K562 (cell line): ENCODE data around the gene CARD9. TPM values are rescaled to one million over a fixed set of nuclear protein-coding genes. Genes with fewer than 3 reads are reported as not detected.

Experiments used
- DACH1 ChIP-seq: fragments of 450-650 bp; IDR thresholded peaks from 2 replicates; pipeline ENCODE4 v1.6.1; 2018; ENCODE audit not compliant: partially characterized antibody
- EGR1 ChIP-seq: fragments of 450-650 bp; conservative IDR thresholded peaks from 2 replicates; pipeline ENCODE4 v1.6.1; 2017; ENCODE audit warnings: mild to moderate bottlenecking
- ETV1 ChIP-seq: fragments of 450-650 bp; conservative IDR thresholded peaks from 2 replicates; pipeline ENCODE4 v1.6.1; 2016; ENCODE audit warnings: missing genetic modification characterization, control low read depth, low read depth, missing compliant biosample characterization
- FOXJ2 ChIP-seq: fragments of 200-800 bp; sonication (Bioruptor generic); IDR thresholded peaks from 2 replicates; pipeline ENCODE4 v1.6.1; 2016; ENCODE audit warnings: missing genetic modification characterization, missing compliant biosample characterization
- MYC ChIP-seq, 2 experiments: fragments of 250-450 bp in 1 of 2; sonication (Bioruptor Pico) in 1 of 2; IDR thresholded peaks; 2 replicates each; pipeline versions ENCODE4 v1.5.1 to v1.6.1; 2012 to 2021; ENCODE audit warnings: low read depth in 2 of 2, borderline replicate concordance in 1 of 2, improper control_type of control experiment in 1 of 2, low read length in 1 of 2, mild to moderate bottlenecking in 1 of 2, moderate library complexity in 1 of 2
- NBN ChIP-seq: fragments of 450-650 bp; IDR thresholded peaks from 2 replicates; pipeline ENCODE4 v1.6.1; 2016; ENCODE audit warnings: low read depth, mild to moderate bottlenecking
- NFATC3 ChIP-seq: fragments of 450-650 bp; IDR thresholded peaks from 2 replicates; pipeline ENCODE4 v1.6.1; 2017; ENCODE audit warnings: mild to moderate bottlenecking
- POLR2AphosphoS2 ChIP-seq: IDR thresholded peaks from 2 replicates; pipeline ENCODE4 v1.6.1; 2012; ENCODE audit warnings: low read length, improper control_type of control experiment
- PTTG1 ChIP-seq: fragments of 450-650 bp; IDR thresholded peaks from 2 replicates; pipeline ENCODE4 v1.6.1; 2016; ENCODE audit warnings: low read depth, mild to moderate bottlenecking, missing genetic modification characterization, missing compliant biosample characterization
- RAD21 ChIP-seq, 2 experiments: fragments of 250-450 bp in 1 of 2; fragments of 450-650 bp in 1 of 2; sonication (Bioruptor Pico) in 1 of 2; formaldehyde crosslinking in 1 of 2; IDR thresholded peaks in 1 of 2; conservative IDR thresholded peaks in 1 of 2; 2 replicates each; pipeline versions ENCODE4 v1.4.0 to v1.8.0; 2020 to 2022; ENCODE audit warnings: mild to moderate bottlenecking in 2 of 2, moderate library complexity in 1 of 2
- TGIF2 ChIP-seq: sonication (generic); formaldehyde crosslinking; IDR thresholded peaks from 2 replicates; pipeline ENCODE4 v1.8.1; 2022; ENCODE audit warnings: mild to moderate bottlenecking, missing genetic modification reagents, moderate library complexity
- YBX1 ChIP-seq: fragments of 450-650 bp; IDR thresholded peaks from 2 replicates; pipeline ENCODE4 v1.7.1; 2016; ENCODE audit warnings: mild to moderate bottlenecking
- polyA plus RNA-seq, 8 experiments: library from polyadenylated mRNA; depleted of rRNA in 4 of 8; stranded (reverse) in 5 of 8; unstranded in 3 of 8; fragments of >200 nt; fragmentation: Nextera tagmentation in 2 of 8; fragmentation: Illumina TruSeq in 1 of 8; extraction: Ambion mirVana in 2 of 8; extraction: Trizol in 1 of 8; gene quantifications; 2 replicates each; pipeline versions ENCODE4 v1.2.1 to v1.2.3, GENCODE V29; 2011 to 2014; ENCODE audit warnings: inconsistent platforms in 1 of 8, missing spikeins in 1 of 8
- total RNA-seq, 7 experiments: library from RNA; depleted of rRNA in 6 of 7; stranded (reverse); fragments of >200 nt in 6 of 7; fragmentation: Illumina TruSeq in 2 of 7; extraction: Trizol in 2 of 7; gene quantifications; 2 replicates each; pipeline versions ENCODE4 v1.2.1 to v1.2.3, GENCODE V29; 2011 to 2021; ENCODE audit warnings: low replicate concordance in 1 of 7
- TF ChIP-seq, protein P1 (sequence below): fragments of 250-450 bp; sonication (Bioruptor Pico); IDR thresholded peaks from 2 replicates; pipeline ENCODE4 v1.5.0; 2021
- TF ChIP-seq, protein P2 (sequence below): sonication (generic); formaldehyde crosslinking; IDR thresholded peaks from 2 replicates; pipeline ENCODE4 v1.8.0; 2022; ENCODE audit warnings: missing genetic modification reagents, mild to moderate bottlenecking, moderate library complexity, borderline replicate concordance
- TF ChIP-seq, protein P3 (sequence below), 2 experiments: fragments of 450-650 bp in 1 of 2; sonication (generic) in 1 of 2; formaldehyde crosslinking in 1 of 2; IDR thresholded peaks in 1 of 2; conservative IDR thresholded peaks in 1 of 2; 2 replicates each; pipeline versions ENCODE4 v1.6.1 to v1.8.1; 2016 to 2023; ENCODE audit warnings: mild to moderate bottlenecking in 2 of 2, moderate library complexity in 2 of 2, inconsistent platforms in 1 of 2, missing genetic modification reagents in 1 of 2
- TF ChIP-seq, protein P4 (sequence below): fragments of 450-650 bp; IDR thresholded peaks from 2 replicates; pipeline ENCODE4 v1.6.1; 2014; ENCODE audit warnings: low read depth, mild to moderate bottlenecking, moderate library complexity, borderline replicate concordance
- TF ChIP-seq, protein P5 (sequence below): fragments of 200-400 bp; formaldehyde crosslinking; IDR thresholded peaks from 2 replicates; pipeline ENCODE4 v1.6.1; 2017; ENCODE audit warnings: mild to moderate bottlenecking, low read depth, low read length, moderate library complexity
- TF ChIP-seq, protein P6 (sequence below), 2 experiments: fragments of 250-450 bp in 1 of 2; fragments of 450-650 bp in 1 of 2; sonication (Bioruptor Pico) in 1 of 2; IDR thresholded peaks; 2 replicates each; pipeline versions ENCODE4 v1.6.1 to v1.8.0; 2016 to 2021; ENCODE audit warnings: mild to moderate bottlenecking in 2 of 2, moderate library complexity in 2 of 2, missing compliant biosample characterization in 1 of 2, missing genetic modification characterization in 1 of 2

The CARD9 gene
- total and polyA plus RNA-seq, 9 of the 15 experiments (the other 6 are each of a cell fraction or from before 2014, with no cell fraction given), result 1.7 to 53.0 (median 9.7) TPM

DNA sequence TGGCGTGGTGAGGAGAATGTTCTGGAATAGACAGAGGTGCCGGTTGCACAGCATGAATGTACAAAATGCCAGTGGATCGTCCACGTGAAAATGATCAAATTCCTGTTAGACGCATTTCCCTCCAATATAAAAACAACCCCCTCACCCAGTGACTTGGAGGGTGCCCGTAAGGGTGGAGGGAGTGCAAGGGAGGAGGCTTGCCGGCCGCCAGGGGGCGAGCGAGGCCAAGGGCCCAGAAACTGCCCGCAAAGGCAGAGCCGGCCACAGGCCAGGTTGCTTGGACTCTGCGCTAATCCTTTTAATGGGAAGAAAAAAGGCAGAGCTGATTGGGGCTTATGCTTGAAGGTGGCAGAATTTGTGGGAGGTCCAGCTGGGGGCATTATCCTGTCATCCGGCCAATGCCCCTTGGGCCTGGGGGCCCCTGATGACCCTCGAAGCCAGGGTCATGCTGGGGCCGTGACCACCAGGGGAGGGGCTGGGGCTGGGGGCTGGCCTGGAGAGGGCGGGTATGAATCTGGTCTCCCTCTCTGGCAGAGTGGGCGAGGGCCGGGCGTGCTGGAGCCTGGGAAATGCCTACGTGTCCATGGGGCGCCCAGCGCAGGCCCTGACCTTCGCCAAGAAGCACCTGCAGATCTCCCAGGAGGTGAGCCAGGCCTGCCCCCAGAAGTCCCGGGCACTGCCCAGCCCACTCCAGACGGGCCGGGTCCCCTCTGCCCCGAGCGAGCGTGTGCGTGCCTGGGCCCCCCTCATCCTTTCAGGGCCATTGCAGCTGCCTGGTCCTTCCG, 34.1 kb downstream of the CARD9 start (continued):
- TF ChIP-seq EGR1, result no peak
- peak; percentile 40; the same call in 1 of the 2 replicates for TF ChIP-seq MYC (IDR thresholded peaks at IDR 0.05; ENCODE audit: low read depth, low read length)
- no peak for TF ChIP-seq MYC (CRISPR knock-in tag; IDR thresholded peaks at IDR 0.05; ENCODE audit: borderline replicate concordance, low read depth)
- no peak for TF ChIP-seq PTTG1
- TF ChIP-seq, protein P1, sequence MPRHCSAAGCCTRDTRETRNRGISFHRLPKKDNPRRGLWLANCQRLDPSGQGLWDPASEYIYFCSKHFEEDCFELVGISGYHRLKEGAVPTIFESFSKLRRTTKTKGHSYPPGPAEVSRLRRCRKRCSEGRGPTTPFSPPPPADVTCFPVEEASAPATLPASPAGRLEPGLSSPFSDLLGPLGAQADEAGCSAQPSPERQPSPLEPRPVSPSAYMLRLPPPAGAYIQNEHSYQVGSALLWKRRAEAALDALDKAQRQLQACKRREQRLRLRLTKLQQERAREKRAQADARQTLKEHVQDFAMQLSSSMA (CRISPR knock-in tag), result no peak
- TF ChIP-seq DACH1, result no peak
- TF ChIP-seq, protein P2, sequence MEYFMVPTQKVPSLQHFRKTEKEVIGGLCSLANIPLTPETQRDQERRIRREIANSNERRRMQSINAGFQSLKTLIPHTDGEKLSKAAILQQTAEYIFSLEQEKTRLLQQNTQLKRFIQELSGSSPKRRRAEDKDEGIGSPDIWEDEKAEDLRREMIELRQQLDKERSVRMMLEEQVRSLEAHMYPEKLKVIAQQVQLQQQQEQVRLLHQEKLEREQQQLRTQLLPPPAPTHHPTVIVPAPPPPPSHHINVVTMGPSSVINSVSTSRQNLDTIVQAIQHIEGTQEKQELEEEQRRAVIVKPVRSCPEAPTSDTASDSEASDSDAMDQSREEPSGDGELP, result peak; percentile 63; the same call in 1 of the 2 replicates
- TF ChIP-seq, protein P3, sequence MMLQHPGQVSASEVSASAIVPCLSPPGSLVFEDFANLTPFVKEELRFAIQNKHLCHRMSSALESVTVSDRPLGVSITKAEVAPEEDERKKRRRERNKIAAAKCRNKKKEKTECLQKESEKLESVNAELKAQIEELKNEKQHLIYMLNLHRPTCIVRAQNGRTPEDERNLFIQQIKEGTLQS (IDR thresholded peaks at IDR 0.05), result no peak
- TF ChIP-seq, protein P3 (CRISPR knock-in tag; conservative IDR thresholded peaks at IDR 0.05), result no peak
- TF ChIP-seq YBX1, result no peak
- peak; percentile 80 to 82 for TF ChIP-seq RAD21 (CRISPR knock-in tag; conservative IDR thresholded peaks at IDR 0.05 in 1 of 2, IDR thresholded peaks at IDR 0.05 in 1 of 2)
- TF ChIP-seq FOXJ2 (tag), result no peak
- TF ChIP-seq, protein P4, sequence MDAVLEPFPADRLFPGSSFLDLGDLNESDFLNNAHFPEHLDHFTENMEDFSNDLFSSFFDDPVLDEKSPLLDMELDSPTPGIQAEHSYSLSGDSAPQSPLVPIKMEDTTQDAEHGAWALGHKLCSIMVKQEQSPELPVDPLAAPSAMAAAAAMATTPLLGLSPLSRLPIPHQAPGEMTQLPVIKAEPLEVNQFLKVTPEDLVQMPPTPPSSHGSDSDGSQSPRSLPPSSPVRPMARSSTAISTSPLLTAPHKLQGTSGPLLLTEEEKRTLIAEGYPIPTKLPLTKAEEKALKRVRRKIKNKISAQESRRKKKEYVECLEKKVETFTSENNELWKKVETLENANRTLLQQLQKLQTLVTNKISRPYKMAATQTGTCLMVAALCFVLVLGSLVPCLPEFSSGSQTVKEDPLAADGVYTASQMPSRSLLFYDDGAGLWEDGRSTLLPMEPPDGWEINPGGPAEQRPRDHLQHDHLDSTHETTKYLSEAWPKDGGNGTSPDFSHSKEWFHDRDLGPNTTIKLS, result no peak
- TF ChIP-seq TGIF2 (CRISPR knock-in tag), result no peak
- no peak for TF ChIP-seq NFATC3
- no peak for TF ChIP-seq NBN
- TF ChIP-seq, protein P5, sequence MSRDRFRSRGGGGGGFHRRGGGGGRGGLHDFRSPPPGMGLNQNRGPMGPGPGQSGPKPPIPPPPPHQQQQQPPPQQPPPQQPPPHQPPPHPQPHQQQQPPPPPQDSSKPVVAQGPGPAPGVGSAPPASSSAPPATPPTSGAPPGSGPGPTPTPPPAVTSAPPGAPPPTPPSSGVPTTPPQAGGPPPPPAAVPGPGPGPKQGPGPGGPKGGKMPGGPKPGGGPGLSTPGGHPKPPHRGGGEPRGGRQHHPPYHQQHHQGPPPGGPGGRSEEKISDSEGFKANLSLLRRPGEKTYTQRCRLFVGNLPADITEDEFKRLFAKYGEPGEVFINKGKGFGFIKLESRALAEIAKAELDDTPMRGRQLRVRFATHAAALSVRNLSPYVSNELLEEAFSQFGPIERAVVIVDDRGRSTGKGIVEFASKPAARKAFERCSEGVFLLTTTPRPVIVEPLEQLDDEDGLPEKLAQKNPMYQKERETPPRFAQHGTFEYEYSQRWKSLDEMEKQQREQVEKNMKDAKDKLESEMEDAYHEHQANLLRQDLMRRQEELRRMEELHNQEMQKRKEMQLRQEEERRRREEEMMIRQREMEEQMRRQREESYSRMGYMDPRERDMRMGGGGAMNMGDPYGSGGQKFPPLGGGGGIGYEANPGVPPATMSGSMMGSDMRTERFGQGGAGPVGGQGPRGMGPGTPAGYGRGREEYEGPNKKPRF, result no peak
- TF ChIP-seq, protein P6, sequence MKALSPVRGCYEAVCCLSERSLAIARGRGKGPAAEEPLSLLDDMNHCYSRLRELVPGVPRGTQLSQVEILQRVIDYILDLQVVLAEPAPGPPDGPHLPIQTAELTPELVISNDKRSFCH (CRISPR knock-in tag; IDR thresholded peaks at IDR 0.05), result no peak
- TF ChIP-seq, protein P6 (tag; IDR thresholded peaks at IDR 0.05), result no peak
- TF ChIP-seq POLR2AphosphoS2, result no peak
- no peak for TF ChIP-seq ETV1 (tag)
